ENCODE data around the gene HEXIM1. TPM values are rescaled to one million over a fixed set of nuclear protein-coding genes. Genes with fewer than 3 reads are reported as not detected.

HEXIM1 gene
- total RNA-seq, 1 donor from 2014 or later: 29.5 TPM

GRCh38 chr17:45115871-45116270, 32.4 kb upstream of the HEXIM1 start:
- Mint-ChIP-seq H3K9me3 (no peaks in the 10 kb centered on the region), H3K27ac (ENCODE audit: unreplicated experiment) (peak overlapping the region; percentile 2), H3K27me3 (ENCODE audit: low read depth) (no peaks in the 10 kb centered on the region), H3K36me3 (ENCODE audit: low read depth) (no peaks in the 10 kb centered on the region), H3K4me3 (no peak overlapping the region), H3K4me1 (no peaks in the 10 kb centered on the region)
- DNase-seq (ENCODE audit: low read depth, low spot score): no peak
- no peak for TF ChIP-seq CTCF (conservative IDR thresholded peaks at IDR 0.05)

DNA sequence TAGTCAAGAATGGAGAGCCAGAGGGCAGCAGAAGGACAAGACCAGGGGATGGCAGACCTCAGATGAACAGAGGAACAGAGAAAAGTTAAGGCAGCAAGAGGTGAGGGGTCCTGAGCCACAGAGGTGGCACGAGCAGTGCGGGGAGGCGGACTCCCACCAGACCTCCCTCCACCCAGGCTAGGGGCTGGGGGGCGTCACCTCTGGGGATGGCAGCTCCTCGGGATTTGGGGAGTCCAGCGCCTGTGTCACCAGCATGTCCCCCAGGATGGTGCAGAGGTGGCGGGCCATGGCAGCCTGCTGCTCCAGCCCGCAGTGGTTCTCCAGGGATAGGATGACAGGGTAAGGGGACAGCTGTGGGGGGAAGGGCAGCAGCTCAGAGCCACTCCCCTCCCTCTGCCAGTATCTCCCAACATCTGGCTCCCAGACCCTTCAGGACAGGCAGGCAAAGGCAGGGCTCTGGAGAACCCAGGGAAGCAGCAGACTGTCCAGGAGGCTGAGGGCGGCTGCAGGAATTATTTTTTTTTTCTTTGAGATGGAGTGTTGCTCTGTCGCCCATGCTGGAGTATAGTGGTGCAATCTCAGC, 31.8 kb upstream of the HEXIM1 start:
- Mint-ChIP-seq H3K4me3 (no peak overlapping the region), H3K27ac (ENCODE audit: unreplicated experiment) (no peak overlapping the region), H3K4me1 (no peaks in the 10 kb centered on the region), H3K36me3 (ENCODE audit: low read depth) (no peaks in the 10 kb centered on the region), H3K9me3 (no peaks in the 10 kb centered on the region), H3K27me3 (ENCODE audit: low read depth) (no peaks in the 10 kb centered on the region)
- TF ChIP-seq CTCF (conservative IDR thresholded peaks at IDR 0.05): no peak
- DNase-seq (ENCODE audit: low read depth, low spot score): no peak

GRCh38 chr17:45117334-45117733, 30.9 kb upstream of the HEXIM1 start:
- no peak for DNase-seq (ENCODE audit: low read depth, low spot score)
- no peak overlapping the region for H3K27ac Mint-ChIP-seq (ENCODE audit: unreplicated experiment)
- H3K36me3 Mint-ChIP-seq (ENCODE audit: low read depth): no peaks in the 10 kb centered on the region
- no peak for TF ChIP-seq CTCF (conservative IDR thresholded peaks at IDR 0.05)
- H3K27me3 Mint-ChIP-seq (ENCODE audit: low read depth): no peaks in the 10 kb centered on the region
- H3K4me3 Mint-ChIP-seq: no peak overlapping the region
- H3K9me3 Mint-ChIP-seq: no peaks in the 10 kb centered on the region
- H3K4me1 Mint-ChIP-seq: peaks cover 1% of the 10 kb centered on the region

DNA sequence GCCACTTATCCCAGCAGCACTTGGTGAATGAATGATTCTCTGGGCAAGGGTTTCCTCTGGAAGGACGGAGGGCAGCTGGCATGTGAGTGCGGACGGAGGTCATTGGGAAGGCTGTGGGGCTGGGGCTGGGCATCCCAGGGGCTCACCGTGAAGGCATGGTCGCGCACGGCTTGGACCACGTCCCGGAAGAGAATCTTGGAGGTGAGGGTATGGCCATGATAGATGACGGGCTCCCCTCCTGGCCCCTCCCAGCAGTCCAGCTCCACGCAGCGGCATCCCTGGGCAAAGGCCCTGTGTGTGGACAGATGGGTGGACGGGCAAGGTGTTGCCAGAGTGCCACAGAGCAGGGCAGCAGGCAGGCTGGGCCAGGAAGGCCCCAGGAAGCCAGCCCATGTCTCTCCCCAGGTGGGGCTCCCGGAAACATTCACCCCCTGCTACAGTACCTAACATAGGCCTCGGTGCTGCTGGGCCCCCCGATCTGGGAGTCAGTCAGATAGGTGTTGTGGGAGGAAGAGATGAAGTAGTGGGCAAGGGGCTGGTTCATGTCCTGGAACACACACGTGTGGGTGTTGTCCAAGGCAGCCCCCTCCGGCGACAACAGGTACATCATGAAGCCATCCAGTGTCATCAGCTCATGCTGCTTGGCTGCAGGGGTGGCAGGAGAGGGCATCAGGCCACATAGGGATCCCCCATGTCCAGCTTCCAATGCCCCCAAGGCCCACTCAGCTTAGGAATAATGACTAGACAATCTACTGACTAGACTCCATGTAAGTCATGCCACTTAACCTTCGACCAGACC, 30.2 kb upstream of the HEXIM1 start:
- no peaks in the 10 kb centered on the region for H3K9me3 Mint-ChIP-seq
- no peaks in the 10 kb centered on the region for H3K36me3 Mint-ChIP-seq (ENCODE audit: low read depth)
- H3K27me3 Mint-ChIP-seq (ENCODE audit: low read depth): no peaks in the 10 kb centered on the region
- H3K4me1 Mint-ChIP-seq: peaks cover 6% of the 10 kb centered on the region
- H3K4me3 Mint-ChIP-seq: no peak overlapping the region
- no peak overlapping the region for H3K27ac Mint-ChIP-seq (ENCODE audit: unreplicated experiment)
- no peak for TF ChIP-seq CTCF (conservative IDR thresholded peaks at IDR 0.05)
- DNase-seq (ENCODE audit: low read depth, low spot score): no peak

GRCh38 chr17:45118691-45119090, 29.6 kb upstream of the HEXIM1 start:
- H3K9me3 Mint-ChIP-seq: no peaks in the 10 kb centered on the region
- TF ChIP-seq CTCF (conservative IDR thresholded peaks at IDR 0.05): no peak
- H3K27me3 Mint-ChIP-seq (ENCODE audit: low read depth): no peaks in the 10 kb centered on the region
- no peak overlapping the region for H3K27ac Mint-ChIP-seq (ENCODE audit: unreplicated experiment)
- peaks cover 10% of the 10 kb centered on the region for H3K4me1 Mint-ChIP-seq
- DNase-seq (ENCODE audit: low read depth, low spot score): no peak
- H3K4me3 Mint-ChIP-seq: no peak overlapping the region
- no peaks in the 10 kb centered on the region for H3K36me3 Mint-ChIP-seq (ENCODE audit: low read depth)
